Lung (tissue), 12 donors: Measurements from ENCODE around the gene CHL1. TPM values are rescaled to one million over a fixed set of nuclear protein-coding genes. Genes with fewer than 3 reads are reported as not detected.

Experiments
- ATAC-seq: fragments of 200-7000 bp; cut with Tn5 transposase; one replicate; pipeline ENCODE4 v1.9.1; 2020; ENCODE audit warnings: moderate number of reproducible peaks; ENCODE audit not compliant: insufficient read depth, low FRiP score
- DNase-seq, 3 donors: peaks; one replicate each; pipeline ENCODE4 v3.0.0-alpha.2; 2013 to 2017
- H3K27ac ChIP-seq, 2 donors: one replicate each; pipeline ENCODE4 v1.5.1; 2013; ENCODE audit warnings: mild to moderate bottlenecking in 2 of 2, moderate library complexity in 2 of 2, control low read depth in 1 of 2, inconsistent platforms in 1 of 2, low read depth in 1 of 2, low read length in 1 of 2
- H3K27me3 ChIP-seq, 3 donors: one replicate each; pipeline ENCODE4 v1.5.1; 2013; ENCODE audit warnings: low read length in 2 of 3; ENCODE audit not compliant: control insufficient read depth in 3 of 3, insufficient read depth in 3 of 3
- H3K36me3 ChIP-seq, 4 donors: one replicate each; pipeline ENCODE4 v1.5.1; 2013; ENCODE audit warnings: low read length in 4 of 4, mild to moderate bottlenecking in 1 of 4, moderate library complexity in 1 of 4; ENCODE audit not compliant: control insufficient read depth in 4 of 4, insufficient read depth in 4 of 4
- H3K4me1 ChIP-seq, 5 donors: one replicate each; pipeline ENCODE4 v1.5.1; 2013; ENCODE audit warnings: low read length in 5 of 5, mild to moderate bottlenecking in 2 of 5, moderate library complexity in 1 of 5; ENCODE audit not compliant: control insufficient read depth in 5 of 5, insufficient read depth in 5 of 5
- H3K4me3 ChIP-seq: one replicate; pipeline ENCODE4 v1.5.1; 2013; ENCODE audit warnings: mild to moderate bottlenecking, control low read depth, moderate library complexity
- H3K9ac ChIP-seq, 2 donors: one replicate each; pipeline ENCODE4 v1.5.1; 2013; ENCODE audit warnings: low read length in 2 of 2, control low read depth in 1 of 2; ENCODE audit not compliant: insufficient read depth in 1 of 2
- H3K9me3 ChIP-seq, 4 donors: one replicate each; pipeline ENCODE4 v1.5.1; 2013; ENCODE audit warnings: low read length in 3 of 4, mild to moderate bottlenecking in 1 of 4, moderate library complexity in 1 of 4; ENCODE audit not compliant: control insufficient read depth in 4 of 4, insufficient read depth in 3 of 4
- WGBS, 2 donors: extraction: QIAGEN DNeasy Blood & Tissue Kit; methylation state at CpG; one replicate each; pipeline ENCODE4 v1.1.7; 2013; 5-methylcytosine and 5-hydroxymethylcytosine counted together
- polyA plus RNA-seq, 2 donors: library from polyadenylated mRNA; stranded (reverse); fragments of 200-250 nt; gene quantifications; one replicate each; pipeline ENCODE4 v1.2.1, GENCODE V29; 2013
- total RNA-seq, 2 donors: library from RNA; depleted of rRNA in 1 of 2; stranded (reverse); fragments of >200 nt in 1 of 2; gene quantifications; one replicate each; pipeline ENCODE4 v1.2.1, GENCODE V29; 2014 to 2021
- TF ChIP-seq, protein P1 (sequence below): IDR thresholded peaks from 2 replicates; pipeline ENCODE4 v1.5.1; 2012; ENCODE audit warnings: mild to moderate bottlenecking; ENCODE audit errors: control extremely low read depth, extremely low read depth
- donor health status: control.
- donor health status: control.
- donor health status: Bipolar disorder and iron deficiency.
- donor health status: healthy.
- donor health status: DM: yes; HTN: yes; CAD: no.

CHL1 gene
- total and polyA plus RNA-seq, 4 donors: 1.1 to 11.5 (median 8.1) TPM

DNA sequence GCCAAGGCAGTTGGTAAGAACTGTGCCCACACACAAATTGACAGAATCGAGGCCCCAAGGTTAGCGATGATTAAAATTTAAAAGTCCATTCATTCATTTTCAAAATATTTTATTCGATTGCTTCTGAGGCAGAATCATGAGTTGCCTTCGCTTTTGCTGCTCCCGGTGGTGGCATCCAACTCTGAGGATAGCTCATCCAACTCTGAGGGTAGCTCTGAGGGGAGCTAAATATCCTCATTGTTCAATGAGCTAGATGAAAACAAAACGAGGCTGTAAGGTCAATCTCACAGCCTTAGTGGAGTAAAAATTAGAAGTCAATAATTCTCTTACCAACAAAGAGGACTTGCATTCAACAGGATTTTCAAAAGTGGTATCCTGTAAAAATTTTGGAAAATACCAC lies 897 bp upstream of the CHL1 start:
- WGBS, 2 donors: 61 to 66% methylated on average over 6 of the region's 6 CpGs
- DNase-seq (no peak), ATAC-seq (no peak)
- Histone ChIP-seq H3K4me1 (peaks cover 0 to 17% (median 6%) of the 10 kb centered on the region in 5 donors), H3K27ac (no peak overlapping the region), H3K9me3 (peaks cover 0 to 5% (median 0%) of the 10 kb centered on the region in 4 donors), H3K9ac (no peak overlapping the region), H3K36me3 (no peaks in the 10 kb centered on the region), H3K4me3 (no peak overlapping the region), H3K27me3 (peaks cover 0 to 44% (median 44%) of the 10 kb centered on the region in 3 donors)
- TF ChIP-seq, protein P1, sequence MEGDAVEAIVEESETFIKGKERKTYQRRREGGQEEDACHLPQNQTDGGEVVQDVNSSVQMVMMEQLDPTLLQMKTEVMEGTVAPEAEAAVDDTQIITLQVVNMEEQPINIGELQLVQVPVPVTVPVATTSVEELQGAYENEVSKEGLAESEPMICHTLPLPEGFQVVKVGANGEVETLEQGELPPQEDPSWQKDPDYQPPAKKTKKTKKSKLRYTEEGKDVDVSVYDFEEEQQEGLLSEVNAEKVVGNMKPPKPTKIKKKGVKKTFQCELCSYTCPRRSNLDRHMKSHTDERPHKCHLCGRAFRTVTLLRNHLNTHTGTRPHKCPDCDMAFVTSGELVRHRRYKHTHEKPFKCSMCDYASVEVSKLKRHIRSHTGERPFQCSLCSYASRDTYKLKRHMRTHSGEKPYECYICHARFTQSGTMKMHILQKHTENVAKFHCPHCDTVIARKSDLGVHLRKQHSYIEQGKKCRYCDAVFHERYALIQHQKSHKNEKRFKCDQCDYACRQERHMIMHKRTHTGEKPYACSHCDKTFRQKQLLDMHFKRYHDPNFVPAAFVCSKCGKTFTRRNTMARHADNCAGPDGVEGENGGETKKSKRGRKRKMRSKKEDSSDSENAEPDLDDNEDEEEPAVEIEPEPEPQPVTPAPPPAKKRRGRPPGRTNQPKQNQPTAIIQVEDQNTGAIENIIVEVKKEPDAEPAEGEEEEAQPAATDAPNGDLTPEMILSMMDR: no peak

DNA sequence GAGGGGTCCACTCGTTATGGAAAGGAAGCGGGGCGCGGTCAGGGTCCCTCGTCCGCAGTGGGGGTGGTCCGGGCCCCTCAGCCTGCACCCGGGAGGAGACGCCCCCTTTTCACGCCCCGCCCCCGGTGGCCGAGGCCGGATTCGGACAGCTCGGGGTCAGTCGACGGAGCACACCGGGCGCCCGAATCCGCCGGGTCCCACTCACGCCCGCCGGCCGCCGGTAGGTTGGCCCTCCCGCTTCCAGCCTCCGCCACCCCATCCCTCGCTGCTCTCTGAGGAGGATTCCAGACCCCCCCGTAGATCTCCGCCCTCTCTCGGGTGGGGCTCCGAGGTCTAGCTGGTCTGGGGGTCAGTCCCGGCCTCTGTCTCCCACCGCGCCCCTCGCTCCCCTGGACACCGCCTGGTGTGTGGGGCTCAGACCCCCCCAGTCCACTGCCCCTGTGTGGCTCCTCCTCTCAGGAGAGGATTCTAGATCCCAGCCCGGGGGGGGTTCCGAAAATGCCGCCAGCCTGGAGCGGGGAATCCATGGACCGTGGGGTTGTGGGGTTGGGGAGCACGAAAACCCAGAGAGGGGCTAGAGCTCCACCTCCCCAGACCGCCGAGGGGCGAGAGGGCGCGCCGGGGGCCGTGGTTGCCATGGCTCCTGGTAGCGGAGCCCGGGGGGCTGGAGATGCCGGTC lies 725 bp downstream of the CHL1 start:
- ATAC-seq (peak; percentile 49), DNase-seq (peak in 2 of 3 donors; percentile 5 to 19)
- Histone ChIP-seq H3K36me3 (no peaks in the 10 kb centered on the region), H3K4me3 (peak overlapping the region; percentile 46), H3K27me3 (peaks cover 0 to 49% (median 44%) of the 10 kb centered on the region in 3 donors), H3K9me3 (peaks cover 0 to 5% (median 0%) of the 10 kb centered on the region in 4 donors), H3K4me1 (peaks cover 0 to 17% (median 6%) of the 10 kb centered on the region in 5 donors), H3K9ac (no peak overlapping the region), H3K27ac (no peak overlapping the region)
- TF ChIP-seq, protein P1: no peak
- WGBS, 2 donors: 2 to 3% methylated on average over 46 to 56 of the region's 56 CpGs

DNA sequence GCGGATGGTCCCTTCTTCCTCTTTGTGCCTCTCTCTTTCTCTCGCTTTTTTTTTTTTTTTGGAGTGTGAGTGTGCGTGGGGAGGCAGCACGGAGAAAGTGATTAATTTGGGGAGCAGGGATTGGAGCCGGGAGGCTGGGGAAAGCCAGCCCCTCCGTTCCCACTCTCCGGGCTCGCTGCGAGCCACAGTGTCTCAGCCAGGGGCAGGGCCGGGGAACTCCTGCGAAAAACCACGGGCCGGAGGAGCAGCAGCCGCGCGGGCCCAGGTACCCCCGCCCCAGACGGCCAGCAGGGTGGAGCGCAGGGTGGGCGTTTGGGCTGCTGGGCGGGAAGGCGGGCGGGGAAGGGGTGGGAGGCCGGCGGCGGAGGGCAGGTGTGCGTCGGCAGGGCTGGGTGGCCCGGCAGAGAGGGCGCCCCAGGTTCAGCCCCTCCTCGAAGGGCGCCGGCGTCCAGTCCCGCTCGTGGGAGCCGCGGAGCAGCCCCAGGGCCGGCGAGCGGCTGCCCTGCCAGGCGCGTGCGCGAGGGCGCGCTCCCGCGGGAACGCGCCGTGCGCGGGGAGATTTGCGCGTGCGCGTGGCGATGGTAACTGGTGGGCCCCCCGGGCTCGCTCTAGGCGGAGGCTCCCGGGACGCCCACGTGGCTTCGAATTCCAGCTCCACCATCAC lies 1.4 kb downstream of the CHL1 start:
- peaks cover 0 to 17% (median 6%) of the 10 kb centered on the region in 5 donors for H3K4me1 ChIP-seq
- H3K36me3 ChIP-seq: no peaks in the 10 kb centered on the region
- TF ChIP-seq, protein P1: no peak
- 3 to 4% methylated on average over 56 to 65 of the region's 66 CpGs for WGBS, 2 donors
- H3K9ac ChIP-seq: no peak overlapping the region
- ATAC-seq: no peak
- H3K27ac ChIP-seq: no peak overlapping the region
- DNase-seq: peak; percentile 11 to 18 (median 13)
- peak overlapping the region; percentile 46 for H3K4me3 ChIP-seq
- H3K9me3 ChIP-seq: peaks cover 0 to 5% (median 0%) of the 10 kb centered on the region in 4 donors
- peaks cover 0 to 51% (median 44%) of the 10 kb centered on the region in 3 donors for H3K27me3 ChIP-seq
